Stimulated activated CD4-positive, alpha-beta T cell treated with anti-CD3 and anti-CD28 coated beads, TNF-alpha, amount 100 ng/mL, for 4 hours (primary cell): ENCODE data around the gene PTPRF.
"Not testable (repeated sequence)": the region's sequence is repeated elsewhere in the genome, so short reads cannot be mapped to it uniquely, and the experiment has no call there.

Experiments used
- DNase-seq, 3 experiments: peaks; one replicate each; pipeline ENCODE4 v3.0.0-alpha.2; 2020; ENCODE audit warnings: low read depth in 3 of 3

PTPRF gene

GRCh38 chr1:43625063-43625780, 94.5 kb downstream of the PTPRF start:
- DNase-seq, result no peak

DNA sequence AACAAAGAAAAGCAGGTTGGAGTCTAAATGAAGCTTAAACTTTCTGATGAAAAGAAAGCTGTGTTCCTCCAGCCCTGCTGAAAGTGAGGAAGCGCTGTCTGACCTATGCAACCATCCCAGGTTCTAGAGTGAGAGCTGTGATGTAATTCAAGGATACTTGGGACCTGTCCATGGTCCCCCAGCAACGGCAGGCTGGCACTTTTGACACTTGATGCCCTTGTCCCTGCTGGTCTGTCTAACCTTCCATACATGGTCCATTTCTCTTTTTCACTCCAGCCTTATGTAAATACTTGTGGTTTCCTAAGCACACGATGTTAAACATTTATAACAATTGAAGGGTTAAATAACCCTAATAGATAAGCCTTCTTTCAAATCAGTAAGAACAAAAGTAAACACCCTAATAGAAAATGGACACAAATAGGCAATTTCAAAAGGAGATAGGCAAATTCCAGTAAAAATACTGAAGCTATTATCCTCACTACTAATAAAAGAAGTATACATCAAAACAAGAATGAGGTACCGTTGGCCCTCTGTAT, 101.5 kb downstream of the PTPRF start:
- DNase-seq, result no peak

GRCh38 chr1:43634721-43635120, 104.0 kb downstream of the PTPRF start:
- DNase-seq, result no peak

DNA sequence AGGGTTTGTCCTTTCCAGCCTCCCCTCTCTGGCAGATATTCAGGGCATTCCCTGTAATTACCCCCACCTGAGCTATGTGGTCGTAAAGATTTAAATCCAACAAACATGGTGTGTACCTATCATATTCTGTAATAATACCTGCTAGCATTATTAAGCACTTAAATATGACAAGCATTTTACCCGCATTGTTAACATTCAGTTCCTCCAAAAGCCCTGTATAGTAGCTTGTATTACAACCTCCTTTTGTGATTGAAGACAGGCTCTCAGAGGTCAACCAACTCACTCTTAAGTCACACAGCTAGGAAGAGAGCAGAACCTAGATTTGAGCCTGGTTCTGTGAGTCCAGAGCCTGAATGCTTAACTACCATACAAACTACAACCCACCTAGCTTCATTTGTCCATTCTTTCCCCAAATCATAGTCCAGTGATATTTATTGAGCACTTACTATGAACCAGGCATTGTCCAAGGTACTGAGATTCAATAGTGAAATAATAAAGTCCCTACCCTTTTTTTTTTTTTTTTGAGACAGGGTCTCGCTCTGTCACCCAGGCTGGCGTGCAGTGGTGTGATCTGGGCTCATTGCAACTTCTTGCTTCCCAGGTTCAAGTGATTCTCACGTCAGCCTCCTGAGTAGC, 105.4 kb downstream of the PTPRF start:
- no peak for DNase-seq

DNA sequence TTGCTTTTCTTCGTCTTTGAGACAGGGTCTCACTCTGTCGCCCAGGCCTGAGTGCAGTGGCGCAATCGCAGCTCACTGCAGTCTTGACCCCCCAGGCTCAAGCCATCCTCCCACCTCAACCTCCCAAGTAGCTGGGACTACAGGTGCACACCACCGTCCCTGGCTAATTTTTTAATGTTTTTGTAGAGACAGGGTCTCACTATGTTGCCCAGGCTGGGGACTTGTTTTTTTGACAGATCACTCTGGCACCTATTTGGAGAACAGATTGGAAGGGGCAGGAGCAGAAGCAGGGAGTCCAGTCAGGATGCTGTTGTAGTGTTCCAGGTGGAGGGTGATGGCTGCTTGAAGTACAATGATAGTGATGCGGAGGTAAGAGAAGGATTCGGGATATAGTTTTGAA, 106.6 kb downstream of the PTPRF start:
- DNase-seq, result no peak

- DNase-seq, result not testable (repeated sequence)
Measured at GRCh38 chr1:43638381-43638780, 107.7 kb downstream of the PTPRF start.

DNA sequence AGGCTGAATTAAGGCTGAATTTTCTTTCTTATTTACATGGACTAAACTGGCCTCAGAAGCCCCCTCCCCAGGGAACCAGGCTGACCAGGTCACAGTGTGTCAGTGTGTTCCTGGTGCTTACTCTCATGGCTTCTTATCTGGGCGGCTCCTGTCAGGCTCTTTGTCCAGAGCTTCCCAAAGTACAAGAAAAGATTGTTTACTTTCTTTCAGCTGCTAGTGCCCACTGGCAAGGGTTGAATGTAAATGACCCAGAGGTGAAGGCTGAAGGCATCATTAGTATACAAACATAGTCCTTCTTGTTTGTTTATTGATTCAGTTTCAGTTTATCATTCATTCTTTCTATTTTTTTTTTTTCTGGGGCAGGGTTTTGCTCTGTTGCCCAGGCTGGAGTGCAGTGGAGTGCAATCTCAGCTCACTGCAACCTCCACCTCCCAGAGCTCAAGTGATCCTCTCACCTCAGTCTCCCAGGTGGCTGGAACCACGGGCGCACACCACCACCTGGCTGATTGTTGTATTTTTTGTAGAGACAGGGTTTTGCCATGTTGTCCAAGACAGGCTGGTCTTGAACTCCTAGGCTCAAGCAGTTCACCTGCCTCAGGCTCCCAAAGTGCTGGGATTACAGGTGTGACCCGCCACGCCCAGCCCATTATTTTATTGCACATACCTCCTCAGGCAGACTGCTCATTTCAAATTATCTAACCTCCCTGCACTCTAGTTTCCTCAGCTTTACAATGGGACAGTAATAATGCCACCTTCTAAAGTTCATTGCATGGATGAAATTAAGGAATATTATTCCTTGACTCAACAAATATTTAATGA, 109.5 kb downstream of the PTPRF start:
- no peak for DNase-seq

DNA sequence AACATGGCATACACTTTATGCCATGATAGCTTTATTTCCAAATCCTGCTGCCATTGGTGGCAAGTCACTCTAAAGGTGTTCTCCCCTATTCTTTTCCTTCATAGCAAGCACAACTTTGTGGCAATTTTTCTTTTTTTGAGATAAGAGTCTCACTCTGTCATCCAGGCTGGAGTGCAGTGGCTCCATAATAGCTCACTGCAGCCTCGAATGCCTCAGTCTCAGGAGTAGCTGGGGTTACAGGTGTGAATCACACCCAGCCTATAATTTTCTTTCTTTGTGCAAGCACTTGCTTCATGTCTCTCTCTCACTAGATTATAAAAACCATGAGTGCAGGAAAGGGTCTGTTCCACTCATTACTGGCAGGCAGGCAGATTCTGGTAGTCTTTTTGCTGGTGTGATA, 113.9 kb downstream of the PTPRF start:
- no peak for DNase-seq

- DNase-seq, result no peak
Measured at GRCh38 chr1:43645461-43645860, 114.8 kb downstream of the PTPRF start.

DNA sequence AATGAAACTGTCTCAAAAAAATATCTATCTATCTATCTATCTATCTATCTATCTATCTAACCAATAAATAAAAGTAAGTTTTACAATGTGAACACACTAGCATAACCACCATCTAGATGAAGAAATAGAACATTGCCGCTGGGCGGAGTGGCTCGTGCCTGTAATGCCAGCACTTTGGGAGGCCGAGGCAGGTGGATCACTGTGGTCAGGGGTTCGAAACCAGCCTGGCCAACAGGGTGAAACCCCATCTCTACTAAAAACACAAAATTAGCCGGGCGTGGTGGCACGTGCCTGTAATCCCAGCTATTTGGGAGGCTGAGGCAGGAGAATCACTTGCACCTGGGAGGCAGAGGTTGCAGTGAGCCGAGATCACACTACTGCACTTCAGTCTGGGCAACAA, 116.6 kb downstream of the PTPRF start:
- DNase-seq, result not testable (repeated sequence)

GRCh38 chr1:43648221-43648847, 117.7 kb downstream of the PTPRF start:
- no peak for DNase-seq

- DNase-seq, result no peak
Measured at GRCh38 chr1:43648876-43649477, 118.3 kb downstream of the PTPRF start.

- DNase-seq, result peak; percentile 72 to 82 (median 76)
Measured at GRCh38 chr1:43650310-43651085, 119.8 kb downstream of the PTPRF start.

DNA sequence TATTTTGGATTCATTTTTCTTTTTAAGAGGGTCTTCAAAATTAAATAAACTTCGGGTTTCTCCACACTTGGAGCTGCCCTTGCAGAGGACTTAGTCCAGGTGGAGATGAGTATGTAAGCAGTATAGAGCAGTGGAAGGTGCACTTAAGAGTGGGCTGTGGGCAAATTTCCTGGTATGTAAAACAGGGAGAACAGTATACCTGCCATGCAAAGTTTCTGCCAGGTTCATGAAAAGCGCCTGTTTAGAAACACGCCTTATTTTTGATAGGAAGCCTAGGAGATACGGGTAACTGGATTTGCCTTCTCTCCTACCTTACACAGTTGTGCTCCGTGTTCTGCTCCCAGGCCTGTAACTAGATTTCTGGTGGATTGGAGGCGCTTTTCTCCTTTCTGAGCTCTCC, 120.5 kb downstream of the PTPRF start:
- no peak for DNase-seq

GRCh38 chr1:43651902-43652301, 121.2 kb downstream of the PTPRF start:
- no peak for DNase-seq

- no peak for DNase-seq
Measured at GRCh38 chr1:43653339-43653738, 122.7 kb downstream of the PTPRF start.

DNA sequence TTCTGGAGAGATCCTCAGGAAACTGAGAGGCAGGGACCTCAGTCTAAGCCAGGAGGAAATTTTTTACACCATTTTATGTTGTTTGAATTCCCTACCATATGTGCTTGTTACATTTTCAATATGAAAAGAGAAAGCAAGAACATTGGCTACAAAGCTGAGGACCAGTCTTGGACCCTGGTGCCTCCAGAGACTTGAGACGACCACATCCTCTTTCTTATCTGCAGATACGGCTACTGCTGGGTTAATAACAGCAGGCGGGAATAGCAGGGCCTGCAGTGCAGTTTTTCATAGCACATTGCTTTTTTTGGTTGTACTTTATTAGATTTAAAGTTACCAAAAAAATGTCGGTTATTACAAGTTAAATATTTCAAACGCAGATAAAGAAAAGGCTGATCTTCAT, 123.2 kb downstream of the PTPRF start:
- no peak for DNase-seq

- DNase-seq, result no peak
Measured at GRCh38 chr1:43655953-43656352, 125.3 kb downstream of the PTPRF start.

DNA sequence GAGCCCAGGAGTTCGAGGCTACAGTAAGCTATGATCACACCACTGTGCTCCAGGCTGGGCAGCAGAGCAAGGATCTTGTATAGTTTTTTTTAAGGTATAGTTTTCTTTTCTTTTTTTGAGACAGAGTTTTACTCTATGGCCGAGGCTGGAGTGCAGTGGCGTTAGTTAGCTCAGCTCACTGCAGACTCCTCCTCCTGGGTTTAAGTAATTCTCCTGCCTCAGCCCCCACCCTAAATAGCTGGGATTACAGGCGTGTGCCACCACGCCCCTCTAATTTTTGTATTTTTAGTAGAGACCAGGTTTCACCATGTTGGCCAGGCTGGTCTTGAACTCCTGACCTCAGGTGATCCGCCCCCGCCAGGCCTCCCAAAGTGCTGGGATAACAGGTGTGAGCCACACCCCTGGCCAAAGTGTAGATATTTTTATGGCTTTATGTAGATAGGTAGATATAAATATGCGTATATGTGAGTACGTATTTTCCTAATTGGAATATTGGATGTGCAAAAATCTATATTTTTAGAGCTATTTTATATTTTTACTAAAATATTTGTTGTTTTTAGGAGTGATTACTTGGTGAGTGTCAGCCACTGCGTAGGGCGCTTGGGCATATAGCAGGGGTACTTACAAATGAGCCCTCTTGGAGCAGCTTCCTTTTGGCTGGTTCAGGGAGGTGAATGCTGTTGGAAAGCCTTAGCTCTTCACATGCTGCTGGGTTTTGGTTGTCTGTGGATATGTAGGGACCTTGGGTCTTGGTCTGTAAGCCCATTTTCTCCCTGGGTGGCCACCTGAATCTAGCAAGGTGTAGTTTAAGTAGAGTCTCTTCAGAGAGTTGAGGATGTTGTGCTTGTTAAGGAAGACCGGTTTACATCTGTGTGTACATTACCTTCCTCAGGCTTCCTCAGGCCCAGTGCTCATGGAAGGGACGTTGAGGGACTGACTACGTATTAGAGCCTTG, 128.8 kb downstream of the PTPRF start:
- DNase-seq, result no peak

DNA sequence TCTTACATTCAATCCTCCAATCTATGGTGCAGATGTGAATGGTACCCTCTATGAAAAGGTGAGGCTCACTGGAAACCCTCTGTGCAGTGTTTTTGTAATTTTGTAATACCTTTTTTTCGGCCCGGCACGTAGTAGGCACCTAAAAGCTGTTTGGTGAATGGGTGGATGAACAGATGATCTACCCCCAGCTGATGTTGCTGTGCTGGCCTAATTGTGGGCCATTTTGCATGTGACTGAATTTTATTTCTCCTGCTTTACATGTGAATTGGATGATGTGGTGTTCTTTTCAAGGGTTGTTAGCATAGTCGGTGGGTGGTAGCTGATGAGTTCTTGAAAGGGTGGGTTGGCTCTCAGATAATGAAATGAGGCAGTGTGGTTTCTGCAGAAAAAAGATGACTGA, 129.7 kb downstream of the PTPRF start:
- no peak for DNase-seq
